GM18873 (cell line): ENCODE data around the gene FEM1B.

Experiments
- ATAC-seq: cut with Tn5 transposase; IDR thresholded peaks from one replicate; pipeline ENCODE4 v1.9.1; 2021; ENCODE audit warnings: mild to moderate bottlenecking, moderate library complexity, moderate number of reproducible peaks; ENCODE audit not compliant: unreplicated experiment, low FRiP score

Gene FEM1B

GRCh38 chr15:68304589-68305337 lies 27.2 kb downstream of the FEM1B start:
- ATAC-seq, result no peak

- no peak for ATAC-seq
These were observed 27.9 kb downstream of the FEM1B start for GRCh38 chr15:68305420-68305871.

GRCh38 chr15:68307131-68307928 lies 29.8 kb downstream of the FEM1B start:
- no peak for ATAC-seq

- no peak for ATAC-seq
These were observed 31.5 kb downstream of the FEM1B start for GRCh38 chr15:68309024-68309423.

- no peak for ATAC-seq
These were observed 32.7 kb downstream of the FEM1B start for GRCh38 chr15:68310178-68310803.

- ATAC-seq, result no peak
These were observed 33.4 kb downstream of the FEM1B start for GRCh38 chr15:68310804-68311463.

GRCh38 chr15:68311464-68311835 lies 33.9 kb downstream of the FEM1B start:
- no peak for ATAC-seq

- ATAC-seq, result no peak
These were observed 34.5 kb downstream of the FEM1B start for GRCh38 chr15:68311859-68312557.

- no peak for ATAC-seq
These were observed 35.2 kb downstream of the FEM1B start for GRCh38 chr15:68312701-68313204.

GRCh38 chr15:68313501-68314410 lies 36.2 kb downstream of the FEM1B start:
- ATAC-seq, result no peak

- ATAC-seq, result no peak
These were observed 37.0 kb downstream of the FEM1B start for GRCh38 chr15:68314563-68314962.

- ATAC-seq, result no peak
These were observed 37.5 kb downstream of the FEM1B start for GRCh38 chr15:68315035-68315434.

- no peak for ATAC-seq
These were observed 38.0 kb downstream of the FEM1B start for GRCh38 chr15:68315495-68316031.

- no peak for ATAC-seq
These were observed 38.7 kb downstream of the FEM1B start for GRCh38 chr15:68316061-68316804.

GRCh38 chr15:68317281-68318007 lies 39.9 kb downstream of the FEM1B start:
- ATAC-seq, result no peak

- ATAC-seq, result no peak
These were observed 40.7 kb downstream of the FEM1B start for GRCh38 chr15:68318008-68318835.
